ENCODE results near the gene CT47A1.
"Not testable (repeated sequence)": the region's sequence is repeated elsewhere in the genome, so short reads cannot be mapped to it uniquely, and the experiment has no call there.

CT47A1 gene

GRCh38 chrX:120985660-120986059 is at the start of gene CT47A1:
Gene CT47A1, minus strand, starts transcription at chrX:120985760. Its CDS starts 231 bp downstream, at chrX:120985529.
- not testable (repeated sequence) for DNase-seq

- no peak for DNase-seq
Observed at GRCh38 chrX:121032531-121032930, 47.0 kb upstream of the CT47A1 start.

GRCh38 chrX:121030083-121030482 is 44.5 kb upstream of the CT47A1 start:
- no peak for DNase-seq

GRCh38 chrX:121028419-121028818 is 42.9 kb upstream of the CT47A1 start:
- DNase-seq: no peak

GRCh38 chrX:121014826-121015225 is 29.3 kb upstream of the CT47A1 start:
- DNase-seq: no peak

GRCh38 chrX:121013897-121014455 is 28.4 kb upstream of the CT47A1 start:
- DNase-seq: no peak

- no peak for DNase-seq
Observed at GRCh38 chrX:121011254-121011653, 25.7 kb upstream of the CT47A1 start.

GRCh38 chrX:121010218-121010617 is 24.7 kb upstream of the CT47A1 start:
- DNase-seq: no peak

- no peak for DNase-seq
Observed at GRCh38 chrX:121009764-121010163, 24.2 kb upstream of the CT47A1 start.

GRCh38 chrX:121008920-121009319 is 23.4 kb upstream of the CT47A1 start:
- DNase-seq: no peak

- DNase-seq: no peak
Observed at GRCh38 chrX:121000589-121000988, 15.0 kb upstream of the CT47A1 start.

- no peak for DNase-seq
Observed at GRCh38 chrX:120999413-120999812, 13.9 kb upstream of the CT47A1 start.

- DNase-seq: not testable (repeated sequence)
Observed at GRCh38 chrX:120956500-120956899, 29.1 kb downstream of the CT47A1 start, which contains the start of gene CT47A7. Gene CT47A7, minus strand, starts transcription at chrX:120956600. Its CDS starts 255 bp downstream, at chrX:120956345.

Data from NCI-H2227 treated with DMSO at 0.1 percent for 48 hours (cell line).